GM12878 (cell line): ENCODE results near the gene HDAC3. TPM values are rescaled to one million over a fixed set of nuclear protein-coding genes. Genes with fewer than 3 reads are reported as not detected.

Experiments
- ATAC-seq: fragments of 200-7000 bp; cut with Tn5 transposase; 3 replicates; pipeline ENCODE4 v1.9.1; 2020; ENCODE audit warnings: mild to moderate bottlenecking, moderate library complexity
- BruUV-seq: library from RNA; stranded (reverse); fragments of 400-500 nt; replicated peaks from 2 replicates; lab custom pipeline; 2021; lab: Mats Ljungman, UMichigan
- CTCF ChIA-PET: fragments of 300-600 bp; sonication (Branson Sonifier 250); formaldehyde crosslinking; extraction: SDS; loops from one replicate; lab custom pipeline; 2021; ENCODE audit warnings: inconsistent platforms; lab: Yijun Ruan, JAX
- POLR2A ChIA-PET: fragments of 350-600 bp; formaldehyde crosslinking; extraction: SDS; loops from one replicate; lab custom pipeline; 2021; ENCODE audit warnings: inconsistent platforms; lab: Charles Lee
- RAD21 ChIA-PET: fragments of 300-600 bp; sonication (Branson Sonifier 250); formaldehyde crosslinking; loops from one replicate; lab custom pipeline; 2023; ENCODE audit warnings: antibody characterized with exemption; ENCODE audit not compliant: unreplicated experiment; lab: Charles Lee
- SMC1A ChIA-PET: fragments of 300-600 bp; sonication (Branson Sonifier 250); formaldehyde crosslinking; loops from one replicate; lab custom pipeline; 2023; ENCODE audit not compliant: unreplicated experiment, uncharacterized antibody; lab: Charles Lee
- DNase-seq: peaks from one replicate; pipeline ENCODE4 v3.0.0-alpha.2; 2011; ENCODE audit warnings: low read depth, low spot score
- FAIRE-seq: peaks from 3 replicates; lab custom pipeline; 2011; peaks lifted over from hg19 to GRCh38; lab: Jason Lieb, UNC
- H2AFZ ChIP-seq: 2 replicates; pipeline ENCODE4 v1.6.0; 2011; ENCODE audit warnings: low read depth, low read length, control low read depth; ENCODE audit not compliant: control insufficient read depth
- H3K27ac ChIP-seq: 2 replicates; pipeline ENCODE4 v1.5.1; 2011; ENCODE audit warnings: control low read depth; ENCODE audit not compliant: control insufficient read depth, insufficient read depth
- H3K27me3 ChIP-seq, 2 experiments: replicated peaks in 1 of 2; 2 replicates each; pipeline versions ENCODE4 v1.6.0 to v1.6.1; 2011; ENCODE audit warnings: low read length in 1 of 2; ENCODE audit not compliant: control insufficient read depth in 2 of 2, insufficient read depth in 2 of 2
- H3K36me3 ChIP-seq, 2 experiments: 2 replicates each; pipeline ENCODE4 v1.5.1; 2011; ENCODE audit warnings: low read length in 1 of 2; ENCODE audit not compliant: control insufficient read depth in 2 of 2, insufficient read depth in 2 of 2
- H3K4me1 ChIP-seq: 2 replicates; pipeline ENCODE4 v1.6.1; 2011; ENCODE audit warnings: mild to moderate bottlenecking, low read length, moderate library complexity, mixed read lengths; ENCODE audit not compliant: control insufficient read depth, insufficient read depth
- H3K4me2 ChIP-seq: 2 replicates; pipeline ENCODE4 v1.6.0; 2011; ENCODE audit warnings: control low read depth; ENCODE audit not compliant: control insufficient read depth, insufficient read depth
- H3K4me3 ChIP-seq: fragments of 200-600 bp; sonication (generic); 2 replicates; pipeline ENCODE4 v1.5.1; 2016
- H3K79me2 ChIP-seq: 2 replicates; pipeline ENCODE4 v1.6.0; 2011; ENCODE audit warnings: low read length; ENCODE audit not compliant: control insufficient read depth, insufficient read depth
- H3K9ac ChIP-seq: 2 replicates; pipeline ENCODE4 v1.8.0; 2011; ENCODE audit warnings: low read length, control low read depth, mixed read lengths; ENCODE audit not compliant: control insufficient read depth, insufficient read depth
- H3K9me3 ChIP-seq: replicated peaks from 3 replicates; pipeline ENCODE4 v1.5.1; 2011; ENCODE audit warnings: mild to moderate bottlenecking, low read length; ENCODE audit not compliant: control insufficient read depth, insufficient read depth
- H4K20me1 ChIP-seq: 2 replicates; pipeline ENCODE4 v1.6.0; 2011; ENCODE audit not compliant: control insufficient read depth, insufficient read depth
- ATF3 ChIP-seq: IDR thresholded peaks from 2 replicates; pipeline ENCODE4 v1.6.1; 2011; ENCODE audit warnings: low read depth, mild to moderate bottlenecking, low read length, moderate library complexity, borderline replicate concordance; ENCODE audit errors: extremely low read depth
- BHLHE40 ChIP-seq, 2 experiments: fragments of 450-650 bp in 1 of 2; IDR thresholded peaks; 2 replicates each; pipeline ENCODE4 v1.6.1; 2011 to 2017; ENCODE audit warnings: low read depth in 2 of 2, borderline replicate concordance in 1 of 2, improper control_type of control experiment in 1 of 2, low read length in 1 of 2, mild to moderate bottlenecking in 1 of 2
- CEBPB ChIP-seq, 2 experiments: fragments of 150-350 bp in 1 of 2; IDR thresholded peaks; 2 replicates each; pipeline ENCODE4 v1.6.1; 2012 to 2014; ENCODE audit warnings: low read depth in 2 of 2, low read length in 2 of 2, borderline replicate concordance in 1 of 2, inconsistent platforms in 1 of 2
- CUX1 ChIP-seq: IDR thresholded peaks from 2 replicates; pipeline ENCODE4 v1.6.1; 2012; ENCODE audit warnings: improper control_type of control experiment, low read depth, low read length; ENCODE audit not compliant: insufficient replicate concordance
- EZH2 ChIP-seq: IDR thresholded peaks from 2 replicates; pipeline ENCODE4 v1.6.1; 2012; ENCODE audit warnings: low read depth, mild to moderate bottlenecking, control low read depth, inconsistent platforms, low read length, borderline replicate concordance; ENCODE audit not compliant: control insufficient read depth
- FOXM1 ChIP-seq: IDR thresholded peaks from 2 replicates; pipeline ENCODE4 v1.6.1; 2012; ENCODE audit warnings: low read depth, mild to moderate bottlenecking, inconsistent platforms, low read length, moderate library complexity
- IRF4 ChIP-seq: IDR thresholded peaks from 2 replicates; pipeline ENCODE4 v1.6.1; 2011; ENCODE audit warnings: low read depth, low read length
- JUND ChIP-seq: IDR thresholded peaks from 2 replicates; pipeline ENCODE4 v1.6.1; 2012; ENCODE audit warnings: low read depth, mild to moderate bottlenecking, low read length, improper control_type of control experiment, moderate library complexity
- RCOR1 ChIP-seq: conservative IDR thresholded peaks from 2 replicates; pipeline ENCODE4 v1.6.1; 2012; ENCODE audit warnings: low read depth, low read length, improper control_type of control experiment
- SIN3A ChIP-seq: IDR thresholded peaks from 2 replicates; pipeline ENCODE4 v1.6.1; 2012; ENCODE audit warnings: low read depth, low read length, improper control_type of control experiment
- SREBF2 ChIP-seq: IDR thresholded peaks from 2 replicates; pipeline ENCODE4 v1.6.1; 2012; ENCODE audit warnings: mild to moderate bottlenecking, low read length
- STAT1 ChIP-seq: fragments of 450-650 bp; conservative IDR thresholded peaks from 2 replicates; pipeline ENCODE4 v1.6.1; 2014; ENCODE audit warnings: antibody characterized with exemption, mild to moderate bottlenecking
- YBX1 ChIP-seq: fragments of 450-650 bp; IDR thresholded peaks from 2 replicates; pipeline ENCODE4 v1.6.1; 2016; ENCODE audit warnings: antibody characterized with exemption
- ZBTB4 ChIP-seq: fragments of 450-650 bp; formaldehyde crosslinking; IDR thresholded peaks from 2 replicates; pipeline ENCODE4 v1.4.0; 2022; ENCODE audit warnings: mild to moderate bottlenecking, moderate library complexity
- WGBS: methylation state at CpG from one replicate; pipeline ENCODE4 v1.1.6; 2016; ENCODE audit warnings: low lambda C conversion rate; ENCODE audit not compliant: insufficient replicate concordance, insufficient coverage; ENCODE audit errors: missing lambda C conversion rate; 5-methylcytosine and 5-hydroxymethylcytosine counted together
- in situ Hi-C: fragments of 300-500 bp; cut with MboI; formaldehyde crosslinking; loops from 9 replicates; pipeline ENCODE4 v1.14.3; 2018; ENCODE audit warnings: mixed read lengths
- intact Hi-C: fragments of 100-400 bp; cut with micrococcal nuclease; formaldehyde crosslinking; loops from one replicate; pipeline ENCODE4 v1.14.2; 2022; ENCODE audit not compliant: unreplicated experiment
- polyA plus RNA-seq, 11 experiments: library from polyadenylated mRNA; depleted of rRNA in 4 of 11; unstranded in 6 of 11; stranded (reverse) in 5 of 11; fragments of >200 nt; fragmentation: Nextera tagmentation in 4 of 11; fragmentation: Illumina TruSeq in 1 of 11; extraction: Ambion mirVana in 4 of 11; extraction: Trizol in 1 of 11; gene quantifications; 1 replicate in 1 of 11; 2 replicates in 10 of 11; pipeline versions ENCODE4 v1.2.1 to v1.2.3, GENCODE V29; 2011 to 2016; ENCODE audit warnings: inconsistent platforms in 2 of 11, missing spikeins in 2 of 11, low read depth in 1 of 11
- total RNA-seq, 4 experiments: library from RNA; depleted of rRNA in 3 of 4; stranded (reverse); fragments of >200 nt in 3 of 4; fragmentation: Illumina TruSeq in 1 of 4; extraction: Trizol in 1 of 4; gene quantifications; 2 replicates each; pipeline versions ENCODE4 v1.2.1 to v1.2.3, GENCODE V29; 2013 to 2021

HDAC3 gene
- total and polyA plus RNA-seq, 10 of the 15 experiments (the other 5 are each of a cell fraction or from before 2014, with no cell fraction given): 62.2 to 140 (median 112) TPM

GRCh38 chr5:141638771-141639170 is 2.1 kb upstream of the HDAC3 start:
- CTCF ChIA-PET: interaction anchor here (0.6 to 11.2 kb wide), 7 partner anchors 10 to 75 kb away, joined by 3 to 137 read pairs (median 9); partner anchors contain the start of gene DIAPH1
- TF ChIP-seq STAT1 (no peak), RCOR1 (no peak), ZBTB4 (CRISPR knock-in tag) (no peak), CUX1 (no peak), IRF4 (no peak), SREBF2 (no peak), JUND (no peak), ATF3 (no peak), BHLHE40 (IDR thresholded peaks at IDR 0.05; ENCODE audit: borderline replicate concordance in 1 of 2, low read depth in 2 of 2, low read length in 1 of 2) (no peak), CEBPB (IDR thresholded peaks at IDR 0.05; ENCODE audit: borderline replicate concordance in 1 of 2, low read depth in 2 of 2, low read length in 2 of 2) (no peak), SIN3A (no peak), YBX1 (no peak), FOXM1 (no peak), EZH2 (no peak)
- TF ChIP-seq, all 136 proteins: peak for 0
- RAD21 ChIA-PET: interaction anchor here (6.9 kb wide), 1 partner anchor 46 kb away, joined by 124 read pairs; no protein-coding TSS in a partner anchor
- intact Hi-C loops (loop anchor here (1.0 to 5.0 kb wide), 2 partner anchors 46 to 126 kb away; no protein-coding TSS in a partner anchor), in situ Hi-C loops (no loop called here)
- Histone ChIP-seq H4K20me1 (no peaks in the 10 kb centered on the region), H3K27ac (peak overlapping the region; percentile 86), H3K27me3 (no peaks in the 10 kb centered on the region), H3K9me3 (no peaks in the 10 kb centered on the region), H3K4me1 (peaks cover 31% of the 10 kb centered on the region), H3K9ac (peak overlapping the region; percentile 81; the same call in 1 of the 2 replicates), H3K36me3 (no peaks in the 10 kb centered on the region; a peak in 2 of 4 replicates), H3K79me2 (peaks cover 40% of the 10 kb centered on the region), H3K4me2 (peak overlapping the region; percentile 98), H3K4me3 (no peak overlapping the region), H2AFZ (no peak overlapping the region)
- 97% methylated on average over 2 of the region's 2 CpGs for WGBS
- DNase-seq (no peak), ATAC-seq (no peak), FAIRE-seq (no peak)
- BruUV-seq: no TSS peak
- POLR2A ChIA-PET: interaction anchor here (1.2 to 11.5 kb wide), 3 partner anchors 19 to 46 kb away, joined by 4 to 215 read pairs (median 34); partner anchors contain the start of gene DIAPH1
- SMC1A ChIA-PET: interaction anchor here (1.1 to 12.9 kb wide), 4 partner anchors 12 to 46 kb away, joined by 4 to 245 read pairs (median 50); partner anchors contain the start of genes DIAPH1 and FCHSD1
